Activated CD8-positive, alpha-beta memory T cell treated with anti-CD3 and anti-CD28 coated beads, Interleukin-2, amount 50 U/mL, for 48 hours (primary cell): ENCODE results near the gene C19orf25.
"Not testable (repeated sequence)": the region's sequence is repeated elsewhere in the genome, so short reads cannot be mapped to it uniquely, and the experiment has no call there.

Source experiments
- DNase-seq: peaks from one replicate; pipeline ENCODE4 v3.0.0-alpha.2; 2020

Gene C19orf25

DNA sequence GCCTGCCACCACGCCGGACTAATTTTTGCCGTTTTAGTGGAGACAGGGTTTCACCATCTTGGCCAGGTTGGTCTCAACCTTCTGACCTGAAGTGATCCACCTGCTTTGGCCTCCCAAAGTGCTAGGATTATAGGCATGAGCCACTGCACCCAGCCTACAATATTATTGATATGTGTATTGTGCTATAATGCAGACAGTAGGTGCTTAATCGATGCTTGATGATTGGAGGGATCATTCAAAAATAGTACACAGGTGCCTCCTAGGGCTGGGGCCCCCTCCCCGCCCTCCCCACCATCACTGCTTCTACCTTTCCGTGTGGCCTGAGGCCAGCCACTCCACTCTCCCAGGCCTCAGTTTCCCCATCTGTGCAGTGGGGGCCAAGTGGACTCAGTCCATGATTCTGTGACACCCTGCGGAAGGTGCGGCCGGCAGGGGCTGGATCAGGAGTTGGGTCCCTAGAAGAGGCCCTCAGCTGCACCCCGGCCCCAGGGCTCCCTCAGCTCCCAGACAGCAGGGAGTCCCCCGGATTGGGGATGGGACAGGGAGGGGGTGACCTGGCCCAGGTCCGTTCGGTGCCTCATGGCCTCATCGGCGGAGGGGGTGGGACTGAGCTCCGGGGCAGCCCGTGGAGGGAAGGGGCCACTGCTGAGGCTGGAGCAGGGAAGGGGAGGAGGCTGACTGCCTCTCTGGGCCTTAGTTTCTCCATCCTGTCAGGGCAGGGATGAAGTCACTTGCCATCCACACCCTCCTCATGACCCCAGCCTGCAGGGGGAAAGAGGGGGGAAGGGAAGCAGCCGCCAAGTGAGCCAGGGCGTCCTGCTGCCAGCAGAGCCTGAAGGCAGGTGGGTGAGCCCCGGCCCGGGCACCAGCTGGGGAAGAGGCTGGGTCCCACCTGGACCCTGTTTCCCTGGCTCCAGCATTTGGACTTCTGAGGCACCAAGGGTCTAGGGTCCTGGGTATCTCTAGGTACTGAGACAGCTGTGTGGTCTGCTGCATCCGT is 32.6 kb upstream of the C19orf25 start:
- DNase-seq, result no peak

DNA sequence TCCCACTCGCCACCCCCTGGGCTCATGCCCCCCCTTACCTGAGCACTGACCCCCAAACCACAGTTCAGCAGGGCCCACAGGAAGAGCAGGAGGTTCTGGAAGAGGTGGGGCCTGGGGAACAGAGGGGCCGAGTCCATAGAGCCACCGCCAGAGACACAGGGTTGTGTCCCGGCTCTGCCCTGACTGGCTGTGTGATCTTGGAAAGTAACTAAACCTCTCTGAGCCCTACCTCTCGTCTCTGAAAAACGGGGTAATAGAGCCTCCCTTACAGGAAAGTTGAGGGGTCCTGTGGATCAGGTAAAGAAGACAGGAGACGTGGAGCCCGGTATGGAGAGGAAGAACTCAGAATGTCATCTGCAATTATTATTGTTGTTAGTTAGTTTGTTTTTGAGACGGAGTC is 31.8 kb upstream of the C19orf25 start:
- DNase-seq, result no peak

DNA sequence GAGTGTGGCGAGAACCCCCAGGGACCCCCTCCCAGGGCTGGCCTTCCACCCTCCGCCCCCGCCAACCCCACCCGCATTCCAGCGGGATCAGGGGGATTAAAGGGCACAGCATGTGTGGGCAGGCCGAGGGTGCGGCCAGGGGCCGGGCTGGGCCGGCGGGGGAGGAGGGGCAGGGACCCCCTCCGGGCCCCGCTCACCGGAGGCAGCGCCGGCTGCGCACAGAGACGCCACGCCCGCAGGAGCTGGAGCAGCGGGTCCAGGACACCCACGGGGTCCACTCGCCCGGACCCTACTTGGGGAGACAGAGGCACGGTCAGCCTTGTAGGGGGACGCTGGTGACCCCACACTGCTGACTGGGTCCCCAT is 31.4 kb upstream of the C19orf25 start:
- no peak for DNase-seq

DNA sequence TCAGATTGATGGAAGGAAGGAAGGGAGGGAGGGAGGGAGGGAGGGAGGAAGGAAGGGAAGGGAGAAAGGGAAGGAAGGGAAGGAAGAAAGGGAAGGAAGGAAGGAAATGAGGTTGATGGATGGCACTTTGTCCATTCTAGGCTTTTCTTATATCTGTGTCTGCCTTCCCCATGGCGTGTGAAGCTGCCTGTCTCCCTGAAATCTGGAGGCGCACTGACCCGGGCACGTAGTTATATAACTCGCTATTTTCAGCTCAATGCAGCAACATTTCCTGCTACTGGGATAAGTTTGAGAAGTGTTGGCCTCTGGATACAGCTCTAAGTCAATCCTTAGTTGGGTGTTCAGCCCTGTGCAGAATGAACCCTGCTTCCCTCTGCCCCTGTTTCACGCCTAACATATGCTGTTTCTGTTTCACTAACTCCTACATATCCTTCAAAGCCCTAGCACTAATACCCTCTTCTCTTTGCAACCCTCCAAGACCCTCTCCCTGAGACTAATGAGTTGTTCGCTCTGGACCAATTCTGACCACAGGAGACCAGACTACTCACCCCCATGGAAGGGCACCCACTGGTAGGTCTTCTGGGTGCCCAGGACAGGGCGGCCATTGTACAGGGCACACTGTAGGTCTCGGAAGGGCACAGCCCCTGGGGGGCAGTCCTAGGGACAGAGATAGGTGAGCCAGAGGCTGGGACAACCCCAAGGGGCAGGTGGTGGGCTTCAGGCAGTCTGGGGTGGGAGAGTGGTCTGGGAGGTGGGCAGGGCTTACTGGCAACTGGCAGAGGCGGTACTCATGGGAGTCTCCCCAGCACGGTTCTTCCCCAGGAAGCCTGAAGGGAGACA is 30.8 kb upstream of the C19orf25 start:
- no peak for DNase-seq

DNA sequence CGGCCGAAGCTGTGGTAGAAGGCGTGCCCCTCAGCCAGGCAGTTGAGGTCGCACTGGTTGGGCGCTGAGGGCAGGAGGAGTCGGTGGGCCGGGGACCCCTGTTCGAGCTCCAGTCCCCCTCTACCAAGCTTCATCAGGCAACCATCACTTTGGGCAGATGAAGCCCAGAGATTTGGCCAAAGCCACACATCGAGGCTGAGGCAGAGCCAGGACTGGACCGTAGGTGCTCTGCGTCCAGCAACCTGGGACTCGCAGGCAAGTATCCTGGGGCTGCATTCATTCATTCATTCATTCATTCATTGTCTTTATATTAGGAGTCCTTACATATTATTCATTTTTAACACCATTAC is 29.5 kb upstream of the C19orf25 start:
- DNase-seq, result no peak

DNA sequence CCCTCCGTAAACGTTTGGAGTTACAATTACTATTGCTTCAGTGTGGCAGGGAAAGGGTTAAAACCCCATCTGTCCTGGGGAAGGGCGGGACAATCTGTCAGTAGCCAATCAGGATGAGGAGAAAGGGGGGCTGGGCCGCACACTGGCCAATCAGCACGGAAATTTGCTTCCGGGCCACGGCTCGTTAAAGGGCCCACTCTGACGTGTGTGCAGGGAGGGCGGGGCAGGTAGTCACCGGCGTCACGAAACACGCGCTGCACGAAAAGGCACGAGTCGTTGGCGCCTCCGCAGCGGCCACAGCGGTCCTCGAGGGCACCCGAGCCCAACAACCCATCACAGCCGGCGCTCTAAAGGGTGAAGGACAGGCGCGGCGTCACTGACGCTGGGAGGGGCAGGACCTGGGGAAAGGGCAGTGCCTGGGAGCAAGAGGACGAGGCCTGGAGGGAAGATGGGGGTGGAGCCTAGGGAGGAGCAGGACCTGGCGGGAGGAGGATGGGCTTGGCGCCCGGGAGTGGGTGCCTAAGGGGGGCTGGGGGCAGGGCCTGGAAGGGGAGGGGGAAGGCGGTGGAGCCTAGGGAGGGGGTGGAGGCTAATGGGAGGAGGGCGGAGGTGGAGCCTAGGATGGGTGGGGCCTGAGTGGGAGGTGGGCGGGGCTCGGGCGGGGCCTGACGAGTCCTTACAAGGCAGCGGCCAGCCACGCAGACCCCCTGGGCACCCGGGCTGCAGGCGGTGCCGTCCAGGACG is 28.9 kb upstream of the C19orf25 start:
- DNase-seq, result peak; percentile 90

DNA sequence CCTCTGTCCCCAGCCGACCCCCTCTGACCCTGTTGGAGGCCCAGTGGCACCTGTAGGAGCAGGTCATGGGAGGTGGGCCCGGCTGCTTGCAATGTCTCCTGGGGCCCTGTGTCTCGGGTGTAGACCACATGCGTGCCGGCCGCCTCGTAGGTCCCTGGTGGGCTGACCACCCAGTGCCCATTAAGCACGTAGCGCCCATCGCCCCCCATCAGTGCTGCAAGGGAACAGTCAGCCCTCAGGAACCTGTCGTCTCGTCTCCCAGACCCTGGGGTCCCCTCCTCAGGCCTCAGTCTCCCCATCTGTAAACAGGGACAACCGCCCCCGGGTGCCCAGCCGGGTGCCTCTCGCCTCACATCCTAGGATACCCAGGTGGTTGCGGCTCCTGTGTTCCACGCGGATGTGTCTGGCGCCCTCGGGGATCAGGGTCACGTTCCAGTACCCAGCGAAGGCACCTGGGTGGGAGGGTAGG is 28.2 kb upstream of the C19orf25 start:
- no peak for DNase-seq

DNA sequence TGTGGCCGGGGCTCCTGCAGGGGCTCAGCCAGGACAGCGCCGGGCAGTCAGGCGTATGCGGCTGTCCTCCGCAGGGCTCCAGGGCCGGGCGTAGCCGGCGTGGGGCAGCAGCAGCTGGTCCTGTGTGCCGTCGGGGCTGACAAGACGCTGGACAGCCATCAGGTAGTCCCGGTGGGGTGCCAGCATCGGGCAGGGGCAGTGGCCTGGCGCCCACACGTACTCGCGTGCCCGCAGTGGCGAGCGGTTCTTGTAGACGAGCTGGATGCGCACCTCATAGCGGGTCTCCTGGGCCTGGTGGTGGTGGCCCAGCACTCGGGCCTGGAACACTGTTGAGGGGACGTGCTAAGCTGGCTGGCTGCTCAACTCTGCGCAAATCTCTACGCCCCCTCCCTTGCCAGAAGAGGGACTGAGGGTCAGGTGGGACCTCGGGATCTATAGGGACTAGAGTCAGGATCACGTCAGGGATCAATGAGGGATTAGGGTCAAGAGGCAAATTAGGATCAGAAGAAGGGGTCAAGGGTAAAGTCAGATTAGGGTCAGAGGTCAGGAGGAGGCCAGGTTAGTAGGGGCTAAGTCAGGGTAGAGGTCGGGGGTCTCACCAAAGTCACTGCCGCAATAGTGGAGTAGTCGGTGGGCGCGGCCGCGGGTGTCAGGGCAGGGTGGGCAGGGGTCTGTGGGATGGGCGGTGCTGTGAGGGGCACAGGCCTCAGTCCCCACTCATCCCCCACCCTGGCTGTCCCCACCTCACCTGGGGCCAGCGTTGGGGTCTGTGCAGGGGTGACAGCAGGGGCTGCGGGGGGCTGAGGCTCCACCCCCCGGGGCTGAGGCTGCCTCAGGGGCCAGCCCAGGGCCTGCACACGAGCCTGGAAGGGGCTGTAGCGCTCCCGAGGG is 27.2 kb upstream of the C19orf25 start:
- no peak for DNase-seq

DNA sequence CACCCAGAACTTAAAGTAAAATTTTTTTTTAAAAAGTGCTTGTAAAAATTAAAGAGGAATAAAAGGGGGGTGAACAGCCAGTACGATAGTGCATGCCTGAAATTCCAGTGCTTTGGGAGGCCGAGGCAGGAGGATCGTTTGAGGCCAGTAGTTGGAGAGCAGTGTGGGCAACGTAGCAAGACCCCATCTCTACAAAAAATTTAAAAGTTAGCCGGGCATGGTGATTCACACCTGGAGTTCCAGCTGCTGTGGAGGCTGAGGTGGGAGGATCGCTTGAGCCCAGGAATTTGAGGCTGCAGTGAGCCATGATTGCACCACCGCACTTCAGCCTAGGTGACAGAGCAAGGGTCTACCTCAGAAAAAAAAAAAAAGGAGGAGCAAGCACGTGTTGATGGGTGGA is 26.0 kb upstream of the C19orf25 start:
- no peak for DNase-seq

DNA sequence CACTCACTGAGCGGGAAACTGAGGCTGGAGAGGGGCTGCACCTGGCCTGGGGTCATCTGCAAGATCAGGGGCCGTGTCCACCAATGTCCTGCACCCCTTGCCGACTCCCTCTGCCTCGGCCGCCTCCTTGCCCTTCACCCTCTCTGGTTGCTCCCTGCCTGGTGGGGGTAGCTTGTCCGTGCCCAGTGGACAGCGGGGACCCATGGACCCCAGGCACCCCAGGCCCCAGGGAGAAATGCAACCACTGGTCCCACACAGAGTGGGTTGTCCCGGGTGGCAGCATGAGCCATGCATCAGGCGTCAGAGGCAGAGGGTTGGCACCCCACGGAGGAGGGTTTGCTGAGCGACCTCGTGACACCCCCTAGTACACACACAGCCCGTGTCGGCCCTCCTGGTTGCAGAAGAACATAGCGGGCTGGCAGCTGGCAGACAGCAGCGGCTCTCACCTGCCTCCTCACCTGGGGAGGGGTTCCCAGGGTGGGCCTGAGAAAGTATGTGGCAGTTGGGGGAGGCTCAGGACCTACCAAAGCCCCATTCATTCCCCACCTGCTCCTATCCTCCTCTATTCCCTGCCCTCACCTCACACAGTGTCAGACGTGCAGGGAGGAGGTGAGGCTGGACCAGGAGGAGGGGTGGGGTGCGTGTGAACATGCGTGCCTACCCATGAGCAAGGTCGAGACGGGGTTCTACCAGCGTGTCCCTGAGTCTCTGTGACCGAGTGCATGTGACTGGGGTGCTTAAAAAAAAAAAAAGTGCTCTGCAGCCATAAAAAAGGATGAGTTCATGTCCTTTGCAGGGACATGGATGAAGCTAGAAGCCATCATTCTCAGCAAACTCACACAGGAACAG is 25.1 kb upstream of the C19orf25 start:
- no peak for DNase-seq

DNA sequence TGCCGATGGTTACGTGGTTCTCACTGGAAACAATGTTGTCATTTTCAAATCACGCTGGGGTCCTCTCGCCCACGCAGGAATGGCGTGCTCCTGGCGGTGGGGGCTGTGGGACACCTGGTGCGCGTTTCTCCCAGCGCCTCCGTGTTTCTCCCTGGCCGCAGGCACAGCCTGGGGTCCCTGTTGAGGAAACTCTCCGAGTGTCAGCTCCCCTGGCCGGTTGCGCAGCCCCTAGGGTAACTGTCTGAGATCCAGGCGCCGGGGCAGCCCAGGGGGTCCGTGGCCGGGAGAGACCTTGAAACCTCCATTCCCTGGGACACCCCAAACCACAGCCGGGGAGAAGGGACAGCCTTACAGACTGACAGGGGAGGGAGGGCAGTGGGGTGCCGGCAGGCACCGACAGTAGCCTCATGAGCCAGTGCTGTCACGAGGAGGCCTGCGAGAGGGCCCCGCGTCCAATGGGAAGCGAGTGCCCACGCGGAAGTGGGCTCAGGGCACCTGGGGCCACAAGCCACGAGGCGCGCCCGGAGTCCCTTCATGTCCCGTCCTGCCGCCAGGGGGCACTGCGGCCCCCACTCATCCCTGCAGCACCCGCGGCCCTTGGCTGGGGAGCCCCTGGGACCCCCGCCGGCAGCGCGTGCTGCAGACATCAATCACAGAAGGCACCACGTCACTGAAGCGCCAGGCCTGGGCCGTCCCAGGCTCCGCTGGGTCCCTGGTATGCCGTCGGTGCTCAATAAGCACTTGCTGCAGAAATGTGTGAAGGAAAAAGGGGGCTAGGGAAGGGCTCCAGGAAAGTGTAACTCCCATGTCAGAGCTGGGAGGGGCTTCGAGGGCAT is 24.3 kb upstream of the C19orf25 start:
- peak; percentile 92 for DNase-seq

DNA sequence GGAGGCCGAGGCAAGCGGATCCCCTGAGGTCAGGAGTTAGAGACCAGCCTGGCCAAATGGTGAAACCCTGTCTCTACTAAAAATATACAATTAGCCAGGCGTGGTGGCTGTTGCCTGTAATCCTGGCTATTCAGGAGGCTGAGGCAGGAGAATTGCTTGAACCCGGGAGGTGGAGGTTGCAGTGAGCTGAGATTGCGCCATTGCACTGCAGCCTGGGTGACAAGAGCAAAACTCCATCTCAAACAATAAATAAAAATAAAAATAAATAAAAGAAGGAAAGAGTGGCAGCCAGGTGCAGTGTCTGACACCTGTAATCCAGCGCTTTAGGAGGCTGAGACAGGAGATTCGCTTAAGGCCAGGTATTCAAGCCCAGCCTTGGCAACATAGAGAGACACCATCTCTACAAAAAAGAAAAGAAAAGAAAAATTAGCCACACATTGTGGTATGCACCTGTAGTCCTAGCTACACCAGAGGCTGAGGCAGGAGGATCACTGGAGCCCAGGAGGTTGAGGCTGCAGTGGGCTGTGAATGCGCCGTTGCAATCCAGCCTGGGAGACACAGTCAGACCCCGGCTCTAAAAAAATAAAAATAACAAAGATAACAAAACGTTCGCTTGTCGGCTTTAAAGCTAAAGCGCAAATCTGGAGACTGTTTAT is 23.5 kb upstream of the C19orf25 start:
- DNase-seq, result no peak

DNA sequence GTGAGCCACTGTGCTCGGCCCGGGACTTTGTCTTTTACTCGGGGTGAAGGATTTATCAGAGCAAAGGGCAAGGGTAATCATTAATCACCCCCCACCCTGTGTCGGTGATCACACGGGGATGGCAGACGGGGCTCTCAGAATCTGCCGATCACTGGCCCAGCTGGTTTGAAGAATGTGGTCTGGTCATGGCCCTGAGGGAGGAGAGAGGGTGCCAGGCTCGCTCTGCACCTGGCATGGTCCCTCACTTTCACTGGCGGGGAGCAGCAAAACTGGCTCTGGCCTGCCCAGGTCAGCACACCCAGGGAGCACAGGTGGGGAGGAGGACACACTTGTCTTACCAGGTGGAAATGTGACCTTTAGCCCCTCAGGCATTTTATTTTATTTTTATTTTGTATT is 22.2 kb upstream of the C19orf25 start:
- DNase-seq, result no peak

DNA sequence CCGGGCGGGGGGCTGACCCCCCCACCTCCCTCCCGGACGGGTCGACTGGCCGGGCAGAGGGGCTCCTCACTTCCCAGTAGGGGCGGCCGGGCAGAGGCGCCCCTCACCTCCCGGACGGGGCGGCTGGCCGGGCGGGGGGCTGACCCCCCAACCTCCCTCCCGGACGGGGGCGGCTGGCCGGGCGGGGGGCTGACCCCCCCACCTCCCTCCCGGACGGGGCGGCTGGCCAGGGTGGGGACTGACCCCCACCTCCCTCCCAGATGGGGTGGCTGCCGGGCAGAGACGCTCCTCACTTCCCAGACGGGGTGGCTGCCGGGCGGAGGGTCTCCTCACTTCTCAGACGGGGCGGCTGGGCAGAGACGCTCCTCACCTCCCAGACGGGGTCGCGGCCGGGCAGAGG is 20.2 kb upstream of the C19orf25 start:
- not testable (repeated sequence) for DNase-seq

DNA sequence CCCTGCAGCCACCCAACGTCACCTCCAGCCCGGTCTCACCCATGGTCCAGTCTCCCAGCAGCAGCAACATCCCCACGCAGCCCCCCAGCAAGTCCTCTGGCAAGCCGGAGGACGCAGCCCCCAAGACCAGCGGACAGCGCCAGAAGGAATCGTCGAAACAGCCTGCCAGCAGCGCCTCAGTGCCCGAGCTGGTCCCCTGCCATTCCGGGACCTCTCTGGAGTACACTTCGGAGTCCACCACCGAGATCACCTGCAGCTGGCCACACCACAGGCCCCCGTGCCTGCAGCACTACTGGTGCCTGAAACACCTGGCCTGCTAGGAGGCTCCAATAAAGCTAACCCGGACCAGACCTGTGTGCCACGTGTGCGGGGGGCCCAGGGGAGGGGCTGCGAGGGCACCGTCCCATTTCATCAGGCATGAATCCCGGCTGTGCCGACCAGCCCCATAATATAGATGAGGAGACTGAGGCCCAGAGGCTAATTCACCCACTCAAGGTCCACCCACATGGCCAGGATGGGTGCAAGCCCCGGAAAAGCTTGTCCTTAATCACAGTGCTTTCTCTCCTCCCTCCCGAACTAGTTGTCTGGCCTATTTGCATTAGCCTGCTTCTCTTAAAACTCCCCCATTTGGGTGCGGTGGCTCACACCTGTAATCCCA is 18.7 kb upstream of the C19orf25 start:
- no peak for DNase-seq

DNA sequence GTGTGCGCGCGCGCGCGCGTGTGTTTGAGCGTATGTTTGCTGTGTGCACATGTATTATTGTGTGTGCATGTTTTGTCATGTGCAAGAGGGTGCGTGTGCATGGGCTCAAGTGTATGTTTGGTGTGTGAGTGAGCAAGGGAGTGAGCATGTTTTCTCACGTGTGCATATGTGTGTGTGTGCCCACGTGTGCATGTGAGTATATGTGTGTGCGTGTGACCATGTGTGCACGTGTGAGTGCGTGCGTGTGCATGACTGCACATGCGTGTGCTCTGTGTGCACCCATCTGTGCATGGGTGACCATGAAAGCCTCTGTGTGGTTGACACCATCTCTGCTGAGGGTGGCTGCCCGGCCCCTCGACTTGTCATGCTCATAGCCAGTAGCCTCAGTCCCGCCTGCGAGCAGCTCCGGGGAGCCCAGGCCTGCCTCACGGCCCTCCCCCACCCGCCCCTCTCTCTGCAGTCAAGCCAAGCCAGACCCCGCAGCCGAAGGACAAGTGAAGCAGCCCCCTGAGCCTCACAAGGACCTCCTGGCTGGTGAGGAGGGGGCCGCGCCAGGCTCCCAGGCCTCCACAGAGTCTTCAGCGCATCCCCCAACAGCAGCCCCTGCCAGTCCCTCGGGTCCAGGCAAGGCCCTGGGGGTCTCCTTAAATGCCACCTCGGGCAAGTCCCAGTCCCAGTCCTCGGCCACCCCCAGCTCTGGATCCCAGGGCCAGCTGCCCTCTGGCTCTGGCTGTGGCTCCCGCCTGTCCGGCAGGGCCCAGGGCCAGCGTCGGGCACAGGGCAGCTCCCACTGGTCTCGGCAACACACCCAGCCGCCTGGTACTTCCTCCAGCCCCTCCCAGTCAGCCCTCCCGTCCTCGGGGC is 17.9 kb upstream of the C19orf25 start:
- DNase-seq, result no peak

DNA sequence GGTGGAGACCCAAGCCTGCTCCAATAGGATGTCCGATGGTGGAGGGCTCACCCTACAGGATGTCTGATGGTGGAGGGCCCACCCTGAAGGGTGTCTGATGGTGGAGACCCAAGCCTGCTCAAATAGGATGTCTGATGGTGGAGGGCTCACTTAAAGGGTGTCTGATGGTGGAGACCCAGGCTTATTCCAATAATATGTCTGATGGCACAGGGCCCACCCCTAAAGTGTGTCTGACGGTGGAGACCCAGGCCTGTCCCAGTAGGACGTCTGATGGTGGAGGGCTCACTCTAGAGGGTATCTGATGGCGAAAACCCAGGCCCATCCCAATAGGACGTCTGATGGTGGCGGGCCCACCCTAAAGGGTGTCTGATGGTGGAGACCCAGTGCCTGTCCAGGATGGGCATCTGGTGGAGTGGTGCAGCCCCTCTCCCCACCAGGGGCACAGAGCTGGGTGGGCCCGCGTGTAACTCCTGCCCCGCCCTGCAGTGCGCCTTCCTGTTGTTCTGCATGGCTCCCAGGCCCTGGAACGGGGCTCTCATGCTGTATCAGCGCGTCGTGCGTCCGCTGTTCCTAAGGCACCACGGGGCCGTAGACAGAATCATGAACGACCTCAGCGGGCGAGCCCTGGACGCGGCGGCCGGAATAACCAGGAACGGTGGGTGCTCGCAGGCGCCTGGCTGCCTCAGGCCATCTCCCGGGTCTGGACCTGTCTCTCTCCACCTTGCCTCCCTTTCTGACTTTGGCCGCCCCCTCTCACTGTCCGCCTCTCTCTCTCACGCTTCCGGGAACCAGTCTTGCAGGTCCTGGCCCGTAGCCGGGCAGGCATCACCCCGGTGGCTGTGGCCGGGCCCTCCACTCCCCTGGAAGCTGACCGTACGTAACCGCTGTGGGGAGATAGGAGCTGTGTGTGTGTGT is 17.0 kb upstream of the C19orf25 start:
- DNase-seq, result no peak
